Measurements from ENCODE around the gene SOX1.

Gene SOX1

DNA sequence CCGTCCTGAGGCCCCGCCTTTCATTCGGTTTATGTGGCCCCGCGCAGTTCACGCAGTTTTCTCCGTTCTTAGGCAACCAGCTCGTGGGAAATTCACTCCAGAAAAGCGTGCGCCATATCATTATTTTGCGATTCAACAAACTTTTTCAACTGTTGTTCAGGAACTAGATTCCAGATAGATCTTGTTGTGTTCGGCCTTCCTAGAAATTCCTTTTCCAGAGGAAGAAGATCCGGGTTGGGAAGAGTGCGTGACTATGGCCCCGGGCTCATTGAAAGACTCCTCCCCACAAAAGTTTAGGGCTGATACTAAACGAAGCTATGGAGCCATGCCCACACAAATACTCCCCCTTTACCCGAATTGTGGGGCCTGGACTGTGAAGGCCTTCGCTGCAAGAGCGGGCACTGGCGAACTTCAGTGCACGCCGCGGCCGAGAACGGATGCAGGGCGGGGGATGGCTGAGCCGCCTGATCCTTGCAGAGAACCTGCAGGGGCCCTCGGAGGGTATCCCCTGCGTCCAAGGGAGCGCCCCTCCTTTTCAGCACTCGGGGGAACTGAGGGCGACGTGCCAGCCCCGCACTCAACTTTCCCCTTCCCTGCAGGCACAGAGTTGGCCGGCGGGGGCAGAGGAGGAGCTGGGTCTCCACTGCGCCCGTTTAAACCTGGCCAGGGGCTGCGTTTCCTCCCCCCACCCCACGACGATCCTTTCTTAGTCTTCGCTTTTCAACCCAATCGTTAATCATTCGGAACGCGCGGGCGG, 904 bp upstream of the SOX1 start:
- peak overlapping the region; percentile 27 for H3K4me3 ChIP-seq (ENCODE audit: extremely low read depth, insufficient read depth, low read length, poor library complexity, severe bottlenecking)
- H3K36me3 ChIP-seq (ENCODE audit: control insufficient read depth, insufficient read depth, low read length): no peaks in the 10 kb centered on the region
- peaks cover 7% of the 10 kb centered on the region for H3K4me1 ChIP-seq (ENCODE audit: control insufficient read depth, insufficient read depth, low read length, poor library complexity, severe bottlenecking)
- 1 to 2% methylated on average over 41 to 46 of the region's 48 CpGs for WGBS, 2 experiments (ENCODE audit: insufficient coverage in 2 of 2)
- no peaks in the 10 kb centered on the region for H3K9me3 ChIP-seq (ENCODE audit: control insufficient read depth, low read length)
- no peak overlapping the region for H3K27ac ChIP-seq (ENCODE audit: low read depth, low read length, severe bottlenecking)

DNA sequence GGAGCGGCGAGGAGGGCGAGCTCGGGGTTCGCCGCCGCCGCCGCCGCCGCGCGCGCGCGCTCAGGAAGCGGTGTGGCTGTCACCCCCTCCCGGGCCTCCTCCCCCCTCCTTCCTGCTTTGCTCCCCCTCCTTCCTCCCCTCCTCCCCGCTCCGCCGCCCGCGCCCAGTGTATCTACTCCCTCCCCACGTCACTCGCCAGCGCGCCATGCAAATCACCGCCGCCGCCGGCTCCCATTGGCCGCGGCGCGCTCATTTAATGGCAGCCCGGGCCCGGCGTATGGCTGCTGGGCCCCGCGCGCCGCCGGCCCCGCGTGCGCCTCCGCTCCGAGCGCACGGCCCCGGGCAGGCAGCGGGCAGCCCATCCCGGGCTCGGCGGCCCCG, 335 bp upstream of the SOX1 start:
- no peak overlapping the region for H3K27ac ChIP-seq (ENCODE audit: low read depth, low read length, severe bottlenecking)

DNA sequence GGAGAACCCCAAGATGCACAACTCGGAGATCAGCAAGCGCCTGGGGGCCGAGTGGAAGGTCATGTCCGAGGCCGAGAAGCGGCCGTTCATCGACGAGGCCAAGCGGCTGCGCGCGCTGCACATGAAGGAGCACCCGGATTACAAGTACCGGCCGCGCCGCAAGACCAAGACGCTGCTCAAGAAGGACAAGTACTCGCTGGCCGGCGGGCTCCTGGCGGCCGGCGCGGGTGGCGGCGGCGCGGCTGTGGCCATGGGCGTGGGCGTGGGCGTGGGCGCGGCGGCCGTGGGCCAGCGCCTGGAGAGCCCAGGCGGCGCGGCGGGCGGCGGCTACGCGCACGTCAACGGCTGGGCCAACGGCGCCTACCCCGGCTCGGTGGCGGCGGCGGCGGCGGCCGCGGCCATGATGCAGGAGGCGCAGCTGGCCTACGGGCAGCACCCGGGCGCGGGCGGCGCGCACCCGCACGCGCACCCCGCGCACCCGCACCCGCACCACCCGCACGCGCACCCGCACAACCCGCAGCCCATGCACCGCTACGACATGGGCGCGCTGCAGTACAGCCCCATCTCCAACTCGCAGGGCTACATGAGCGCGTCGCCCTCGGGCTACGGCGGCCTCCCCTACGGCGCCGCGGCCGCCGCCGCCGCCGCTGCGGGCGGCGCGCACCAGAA, 1.1 kb downstream of the SOX1 start:
- 0% methylated on average over 66 to 81 of the region's 103 CpGs for WGBS, 2 experiments (ENCODE audit: insufficient coverage in 2 of 2)
- H3K27ac ChIP-seq (ENCODE audit: low read depth, low read length, severe bottlenecking): no peak overlapping the region
- peaks cover 10% of the 10 kb centered on the region for H3K4me1 ChIP-seq (ENCODE audit: control insufficient read depth, insufficient read depth, low read length, poor library complexity, severe bottlenecking)
- H3K36me3 ChIP-seq (ENCODE audit: control insufficient read depth, insufficient read depth, low read length): no peaks in the 10 kb centered on the region
- H3K4me3 ChIP-seq (ENCODE audit: extremely low read depth, insufficient read depth, low read length, poor library complexity, severe bottlenecking): peak overlapping the region; percentile 2
- H3K9me3 ChIP-seq (ENCODE audit: control insufficient read depth, low read length): no peaks in the 10 kb centered on the region

More for the DNA sequence above, 335 bp upstream of the SOX1 start:
- WGBS, 2 experiments (ENCODE audit: insufficient coverage in 2 of 2): 0% methylated on average over 19 to 39 of the region's 56 CpGs
- peaks cover 7% of the 10 kb centered on the region for H3K4me1 ChIP-seq (ENCODE audit: control insufficient read depth, insufficient read depth, low read length, poor library complexity, severe bottlenecking)
- no peaks in the 10 kb centered on the region for H3K36me3 ChIP-seq (ENCODE audit: control insufficient read depth, insufficient read depth, low read length)
- no peaks in the 10 kb centered on the region for H3K9me3 ChIP-seq (ENCODE audit: control insufficient read depth, low read length)
- peak overlapping the region; percentile 27 for H3K4me3 ChIP-seq (ENCODE audit: extremely low read depth, insufficient read depth, low read length, poor library complexity, severe bottlenecking)

DNA sequence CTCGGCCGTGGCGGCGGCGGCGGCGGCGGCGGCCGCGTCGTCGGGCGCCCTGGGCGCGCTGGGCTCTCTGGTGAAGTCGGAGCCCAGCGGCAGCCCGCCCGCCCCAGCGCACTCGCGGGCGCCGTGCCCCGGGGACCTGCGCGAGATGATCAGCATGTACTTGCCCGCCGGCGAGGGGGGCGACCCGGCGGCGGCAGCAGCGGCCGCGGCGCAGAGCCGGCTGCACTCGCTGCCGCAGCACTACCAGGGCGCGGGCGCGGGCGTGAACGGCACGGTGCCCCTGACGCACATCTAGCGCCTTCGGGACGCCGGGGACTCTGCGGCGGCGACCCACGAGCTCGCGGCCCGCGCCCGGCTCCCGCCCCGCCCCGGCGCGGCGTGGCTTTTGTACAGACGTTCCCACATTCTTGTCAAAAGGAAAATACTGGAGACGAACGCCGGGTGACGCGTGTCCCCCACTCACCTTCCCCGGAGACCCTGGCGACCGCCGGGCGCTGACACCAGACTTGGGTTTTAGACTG, 1.7 kb downstream of the SOX1 start:
- peaks cover 16% of the 10 kb centered on the region for H3K4me1 ChIP-seq (ENCODE audit: control insufficient read depth, insufficient read depth, low read length, poor library complexity, severe bottlenecking)
- no peak overlapping the region for H3K27ac ChIP-seq (ENCODE audit: low read depth, low read length, severe bottlenecking)
- 0 to 1% methylated on average over 44 to 65 of the region's 80 CpGs for WGBS, 2 experiments (ENCODE audit: insufficient coverage in 2 of 2)
- peak overlapping the region; percentile 1 for H3K4me3 ChIP-seq (ENCODE audit: extremely low read depth, insufficient read depth, low read length, poor library complexity, severe bottlenecking)
- H3K36me3 ChIP-seq (ENCODE audit: control insufficient read depth, insufficient read depth, low read length): no peaks in the 10 kb centered on the region
- no peaks in the 10 kb centered on the region for H3K9me3 ChIP-seq (ENCODE audit: control insufficient read depth, low read length)

DNA sequence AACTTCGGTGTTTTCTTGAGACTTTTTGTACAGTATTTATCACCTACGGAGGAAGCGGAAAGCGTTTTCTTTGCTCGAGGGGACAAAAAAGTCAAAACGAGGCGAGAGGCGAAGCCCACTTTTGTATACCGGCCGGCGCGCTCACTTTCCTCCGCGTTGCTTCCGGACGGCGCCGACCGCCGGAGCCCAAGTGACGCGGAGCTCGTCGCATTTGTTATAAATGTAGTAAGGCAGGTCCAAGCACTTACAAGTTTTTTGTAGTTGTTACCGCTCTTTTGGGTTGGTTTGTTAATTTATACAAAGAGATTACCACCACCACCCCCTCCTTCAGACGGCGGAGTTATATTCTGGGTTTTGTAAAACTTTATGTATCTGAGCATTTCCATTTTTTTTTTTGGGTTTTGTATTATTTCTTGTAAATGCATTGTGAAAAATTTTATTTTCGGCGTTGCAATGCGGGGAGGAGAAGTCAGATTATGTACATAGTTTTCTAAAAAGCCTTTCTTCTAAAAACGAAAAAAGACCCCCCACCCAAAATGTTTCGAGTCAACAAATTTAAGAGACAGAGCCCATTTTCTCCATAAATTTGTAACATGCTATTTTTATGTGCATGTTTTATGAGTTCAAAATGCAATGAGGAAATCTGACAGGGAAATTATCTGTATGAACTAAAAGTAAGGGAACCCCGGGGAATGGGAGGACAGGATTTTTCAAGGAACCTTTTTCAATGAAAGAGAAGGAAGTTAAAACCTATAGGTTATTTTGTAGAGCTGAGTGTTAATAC, 2.3 kb downstream of the SOX1 start:
- Histone ChIP-seq H3K4me3 (ENCODE audit: extremely low read depth, insufficient read depth, low read length, poor library complexity, severe bottlenecking) (no peak overlapping the region), H3K36me3 (ENCODE audit: control insufficient read depth, insufficient read depth, low read length) (no peaks in the 10 kb centered on the region), H3K27ac (ENCODE audit: low read depth, low read length, severe bottlenecking) (no peak overlapping the region), H3K9me3 (ENCODE audit: control insufficient read depth, low read length) (no peaks in the 10 kb centered on the region), H3K4me1 (ENCODE audit: control insufficient read depth, insufficient read depth, low read length, poor library complexity, severe bottlenecking) (peaks cover 16% of the 10 kb centered on the region)
- WGBS, 2 experiments (ENCODE audit: insufficient coverage in 2 of 2): 1 to 2% methylated on average over 10 to 22 of the region's 33 CpGs

DNA sequence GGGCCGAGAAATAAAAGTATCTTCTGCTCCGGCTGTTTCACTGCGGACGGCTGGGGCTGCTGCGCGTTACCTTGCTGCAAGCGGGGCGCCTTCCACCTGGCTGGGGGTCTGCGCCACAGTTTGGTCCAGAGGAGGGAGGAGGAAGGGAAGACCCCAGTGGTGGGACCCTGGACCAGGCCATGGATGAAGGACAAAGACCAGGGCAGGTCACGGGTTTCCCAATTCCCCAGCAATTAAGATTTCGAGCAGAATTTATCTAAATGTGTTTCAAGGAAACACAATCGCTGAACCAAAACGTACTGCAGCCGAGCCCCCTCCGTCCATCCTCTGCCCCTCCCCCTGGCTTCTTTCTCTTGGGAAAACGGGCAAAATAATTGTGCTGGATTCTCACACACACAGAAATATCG, 2.9 kb downstream of the SOX1 start:
- H3K4me3 ChIP-seq (ENCODE audit: extremely low read depth, insufficient read depth, low read length, poor library complexity, severe bottlenecking): no peak overlapping the region

DNA sequence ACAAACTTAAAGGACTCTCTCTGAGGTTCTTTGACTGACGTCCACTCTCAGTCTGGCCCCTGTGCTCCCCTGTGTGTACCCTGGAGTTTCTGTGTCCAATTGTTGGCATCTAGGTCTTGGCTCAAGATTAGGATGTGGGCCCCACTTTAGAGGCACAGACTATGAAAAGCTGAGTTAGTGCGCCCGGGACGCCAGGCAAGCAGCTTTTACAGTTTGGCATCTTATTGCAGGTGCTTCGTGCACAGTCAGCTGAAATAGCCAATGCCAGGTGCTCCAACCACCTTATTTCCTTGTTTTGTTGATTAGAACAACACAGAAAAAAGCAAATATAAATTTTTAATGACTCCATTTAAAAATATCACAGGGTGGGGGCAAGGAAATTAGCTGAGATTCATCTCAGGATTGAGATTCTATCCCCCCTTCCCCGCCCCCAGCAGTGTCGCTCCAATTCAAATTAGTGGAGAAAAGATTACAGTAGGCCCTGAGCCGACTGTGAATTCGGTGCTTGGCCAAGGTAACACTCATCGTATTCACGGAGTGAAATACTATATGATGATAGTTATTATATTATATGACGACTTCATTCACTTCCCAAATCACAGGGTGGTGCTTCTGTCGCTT, 4.3 kb downstream of the SOX1 start:
- H3K4me1 ChIP-seq (ENCODE audit: control insufficient read depth, insufficient read depth, low read length, poor library complexity, severe bottlenecking): peaks cover 10% of the 10 kb centered on the region
- no peaks in the 10 kb centered on the region for H3K9me3 ChIP-seq (ENCODE audit: control insufficient read depth, low read length)
- H3K4me3 ChIP-seq (ENCODE audit: extremely low read depth, insufficient read depth, low read length, poor library complexity, severe bottlenecking): no peak overlapping the region
- no peak overlapping the region for H3K27ac ChIP-seq (ENCODE audit: low read depth, low read length, severe bottlenecking)
- WGBS, 2 experiments (ENCODE audit: insufficient coverage in 2 of 2): 5 to 17% methylated on average over 4 to 5 of the region's 13 CpGs
- H3K36me3 ChIP-seq (ENCODE audit: control insufficient read depth, insufficient read depth, low read length): no peaks in the 10 kb centered on the region

More for the DNA sequence above, 2.9 kb downstream of the SOX1 start:
- Histone ChIP-seq H3K9me3 (ENCODE audit: control insufficient read depth, low read length) (no peaks in the 10 kb centered on the region), H3K36me3 (ENCODE audit: control insufficient read depth, insufficient read depth, low read length) (no peaks in the 10 kb centered on the region), H3K27ac (ENCODE audit: low read depth, low read length, severe bottlenecking) (no peak overlapping the region), H3K4me1 (ENCODE audit: control insufficient read depth, insufficient read depth, low read length, poor library complexity, severe bottlenecking) (peaks cover 16% of the 10 kb centered on the region)
- WGBS, 2 experiments (ENCODE audit: insufficient coverage in 2 of 2): 5 to 6% methylated on average over 12 of the region's 17 CpGs

DNA sequence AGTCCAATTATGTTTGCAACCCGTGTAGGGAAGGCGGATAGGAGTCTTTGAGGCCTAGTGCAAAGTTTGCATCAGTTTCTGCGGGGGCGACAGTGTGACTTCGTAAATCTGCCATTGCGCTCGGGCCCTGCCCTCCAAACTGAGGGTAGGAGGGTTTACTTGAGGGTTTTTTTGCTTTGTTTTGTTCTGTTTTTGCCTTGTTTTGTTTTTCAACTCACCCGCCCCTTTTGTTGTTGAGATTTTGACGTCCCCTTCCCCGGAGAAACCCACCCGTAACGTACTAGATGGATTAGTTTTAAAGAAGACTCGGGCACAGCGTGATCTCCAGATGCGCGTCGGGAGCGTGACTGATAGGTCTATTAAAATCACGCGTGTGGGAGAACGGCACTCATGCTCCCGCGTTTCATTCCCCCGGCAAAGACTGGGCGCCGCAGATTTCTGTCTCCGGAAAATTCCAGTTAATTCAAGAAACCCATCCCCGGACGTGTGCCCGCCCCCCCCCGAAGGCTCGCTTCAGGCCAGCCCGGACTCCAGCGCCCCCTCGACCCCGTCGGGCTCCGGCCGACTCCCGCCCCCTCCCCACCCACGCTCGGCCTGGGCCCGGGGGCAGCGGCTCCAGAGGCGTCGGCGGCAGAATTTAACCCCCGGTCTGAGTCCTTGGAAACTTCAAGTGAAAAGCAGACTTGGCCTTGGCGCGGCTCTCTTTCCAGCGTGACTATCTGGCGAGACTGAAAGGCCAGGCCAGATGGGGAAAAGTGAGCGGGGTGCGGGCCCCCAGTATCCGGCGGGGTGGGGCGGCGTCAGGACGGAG, 5.0 kb downstream of the SOX1 start:
- Histone ChIP-seq H3K27ac (ENCODE audit: low read depth, low read length, severe bottlenecking) (no peak overlapping the region), H3K4me3 (ENCODE audit: extremely low read depth, insufficient read depth, low read length, poor library complexity, severe bottlenecking) (peak overlapping the region; percentile 33), H3K4me1 (ENCODE audit: control insufficient read depth, insufficient read depth, low read length, poor library complexity, severe bottlenecking) (peaks cover 9% of the 10 kb centered on the region)

DNA sequence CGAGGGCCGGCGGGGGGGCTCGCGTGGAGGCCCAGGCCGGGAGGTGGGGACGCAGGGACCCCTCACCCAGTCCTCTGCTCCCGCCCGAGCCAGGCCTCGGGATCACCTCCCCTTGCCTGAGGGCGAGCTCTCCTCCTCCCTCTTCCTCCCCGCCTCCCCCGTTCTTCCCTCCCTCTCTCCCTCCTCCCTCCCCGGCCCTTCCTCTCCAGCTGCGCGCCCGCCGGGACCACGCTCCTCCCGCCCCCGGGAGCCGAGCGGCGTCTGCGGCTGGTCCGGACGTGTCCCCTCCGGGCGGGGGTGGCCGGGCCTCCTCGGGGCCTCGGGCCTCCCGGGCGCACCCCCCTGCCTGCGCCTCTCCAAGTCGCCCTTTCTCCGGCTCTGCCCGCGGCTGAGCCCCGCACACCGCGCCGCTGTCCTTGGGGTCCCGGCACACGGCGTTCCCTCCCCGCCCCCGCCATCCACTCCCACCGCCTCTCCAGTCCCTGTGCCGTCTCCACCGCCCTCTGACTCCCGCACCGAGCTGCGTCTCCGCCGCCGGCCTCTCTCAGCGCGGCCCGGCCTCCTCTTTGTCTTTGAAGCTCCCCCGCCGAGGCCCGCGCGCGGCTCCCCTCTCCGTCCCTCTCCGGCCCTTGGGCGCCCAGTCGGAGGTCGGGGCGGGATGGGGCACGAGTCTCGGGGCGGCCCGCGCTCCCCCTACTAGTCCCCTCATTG, 5.7 kb downstream of the SOX1 start:
- no peak overlapping the region for H3K27ac ChIP-seq (ENCODE audit: low read depth, low read length, severe bottlenecking)
- no peaks in the 10 kb centered on the region for H3K36me3 ChIP-seq (ENCODE audit: control insufficient read depth, insufficient read depth, low read length)
- peak overlapping the region; percentile 33 for H3K4me3 ChIP-seq (ENCODE audit: extremely low read depth, insufficient read depth, low read length, poor library complexity, severe bottlenecking)
- WGBS, 2 experiments (ENCODE audit: insufficient coverage in 2 of 2): 0% methylated on average over 43 to 59 of the region's 77 CpGs
- peaks cover 9% of the 10 kb centered on the region for H3K4me1 ChIP-seq (ENCODE audit: control insufficient read depth, insufficient read depth, low read length, poor library complexity, severe bottlenecking)
- H3K9me3 ChIP-seq (ENCODE audit: control insufficient read depth, low read length): no peaks in the 10 kb centered on the region

More for the DNA sequence above, 5.0 kb downstream of the SOX1 start:
- no peaks in the 10 kb centered on the region for H3K36me3 ChIP-seq (ENCODE audit: control insufficient read depth, insufficient read depth, low read length)
- H3K9me3 ChIP-seq (ENCODE audit: control insufficient read depth, low read length): no peaks in the 10 kb centered on the region
- whole genome bisulfite sequencing, 2 experiments (ENCODE audit: insufficient coverage in 2 of 2): 2 to 4% methylated on average over 32 to 39 of the region's 59 CpGs
